Hematopoietic multipotent progenitor cell treated with erythropoietin and hydrocortisone succinate and interleukin-3 and kit ligand, for 4 days (in vitro differentiated cells): Measurements from ENCODE around the gene MFRP.

Experiments used
- DNase-seq: peaks from one replicate; pipeline ENCODE4 v3.0.0-alpha.2; 2015

The MFRP gene

GRCh38 chr11:119355091-119355843 lies 8.8 kb upstream of the MFRP start:
- no peak for DNase-seq

GRCh38 chr11:119352857-119353260 lies 6.4 kb upstream of the MFRP start:
- no peak for DNase-seq

- DNase-seq, result no peak
Measured at GRCh38 chr11:119351232-119351631, 4.7 kb upstream of the MFRP start.

GRCh38 chr11:119350302-119350701 lies 3.8 kb upstream of the MFRP start:
- DNase-seq, result no peak

- DNase-seq, result no peak
Measured at GRCh38 chr11:119347940-119348605, 1.6 kb upstream of the MFRP start.

- no peak for DNase-seq
Measured at GRCh38 chr11:119347242-119347641, 737 bp upstream of the MFRP start.

GRCh38 chr11:119345685-119346084 lies 820 bp downstream of the MFRP start:
- no peak for DNase-seq

- DNase-seq, result no peak
Measured at GRCh38 chr11:119344291-119345010, 2.1 kb downstream of the MFRP start.

- no peak for DNase-seq
Measured at GRCh38 chr11:119343726-119344125, 2.8 kb downstream of the MFRP start.

GRCh38 chr11:119342362-119343130 lies 4.0 kb downstream of the MFRP start:
- no peak for DNase-seq

- no peak for DNase-seq
Measured at GRCh38 chr11:119342023-119342300, 4.5 kb downstream of the MFRP start.

- no peak for DNase-seq
Measured at GRCh38 chr11:119341222-119342022, 5.1 kb downstream of the MFRP start.

GRCh38 chr11:119340335-119341221 lies 5.9 kb downstream of the MFRP start, which contains the start of gene C1QTNF5:
Gene C1QTNF5, minus strand, starts transcription at chr11:119340883. Its CDS starts 486 bp downstream, at chr11:119340397.
- DNase-seq, result no peak

- peak; percentile 53 for DNase-seq
Measured at GRCh38 chr11:119339589-119340334, 6.7 kb downstream of the MFRP start.

- DNase-seq, result no peak
Measured at GRCh38 chr11:119338965-119339588, 7.4 kb downstream of the MFRP start.

- DNase-seq, result peak; percentile 87
Measured at GRCh38 chr11:119338318-119338890, 8.1 kb downstream of the MFRP start.

GRCh38 chr11:119337581-119338317 lies 8.8 kb downstream of the MFRP start:
- no peak for DNase-seq

- DNase-seq, result no peak
Measured at GRCh38 chr11:119336744-119337469, 9.6 kb downstream of the MFRP start.
